ENCODE measurements around the gene RPS6KB2. TPM values are rescaled to one million over a fixed set of nuclear protein-coding genes. Genes with fewer than 3 reads are reported as not detected.

The RPS6KB2 gene
- total and polyA plus RNA-seq, 4 donors = 26.3 to 69.5 (median 56.2) TPM

GRCh38 chr11:67381244-67381972, 46.9 kb upstream of the RPS6KB2 start:
- Histone ChIP-seq H3K4me3 (no peak overlapping the region), H3K9me3 (ENCODE audit: control insufficient read depth in 4 of 4, insufficient read depth in 3 of 4, low read length in 3 of 4) (no peaks in the 10 kb centered on the region), H3K36me3 (ENCODE audit: control insufficient read depth in 4 of 4, insufficient read depth in 4 of 4, low read length in 4 of 4) (no peaks in the 10 kb centered on the region), H3K27me3 (ENCODE audit: control insufficient read depth in 3 of 3, insufficient read depth in 3 of 3, low read length in 2 of 3) (no peaks in the 10 kb centered on the region), H3K27ac (ENCODE audit: low read depth in 1 of 2, low read length in 1 of 2) (peak overlapping the region in 1 of 2 donors; percentile 35), H3K4me1 (ENCODE audit: control insufficient read depth in 5 of 5, insufficient read depth in 5 of 5, low read length in 5 of 5) (peaks cover 0 to 7% (median 0%) of the 10 kb centered on the region in 5 donors), H3K9ac (ENCODE audit: insufficient read depth in 1 of 2, low read length in 2 of 2) (no peak overlapping the region)
- no peak for ATAC-seq (ENCODE audit: insufficient read depth, low FRiP score)
- WGBS, 2 donors = 50 to 71% methylated on average over 13 of the region's 13 CpGs
- no peak for DNase-seq
- TF ChIP-seq CTCF (IDR thresholded peaks at IDR 0.05; ENCODE audit: control extremely low read depth, extremely low read depth) = no peak

GRCh38 chr11:67382276-67383136, 45.8 kb upstream of the RPS6KB2 start:
- peaks cover 0 to 6% (median 0%) of the 10 kb centered on the region in 3 donors for H3K27me3 ChIP-seq (ENCODE audit: control insufficient read depth in 3 of 3, insufficient read depth in 3 of 3, low read length in 2 of 3)
- no peak overlapping the region for H3K4me3 ChIP-seq
- WGBS, 2 donors = 43 to 49% methylated on average over 16 of the region's 16 CpGs
- no peaks in the 10 kb centered on the region for H3K9me3 ChIP-seq (ENCODE audit: control insufficient read depth in 4 of 4, insufficient read depth in 3 of 4, low read length in 3 of 4)
- ATAC-seq (ENCODE audit: insufficient read depth, low FRiP score) = peak; percentile 85
- H3K27ac ChIP-seq (ENCODE audit: low read depth in 1 of 2, low read length in 1 of 2) = no peak overlapping the region
- peak; percentile 98 for TF ChIP-seq CTCF (IDR thresholded peaks at IDR 0.05; ENCODE audit: control extremely low read depth, extremely low read depth)
- H3K9ac ChIP-seq (ENCODE audit: insufficient read depth in 1 of 2, low read length in 2 of 2) = no peak overlapping the region
- H3K36me3 ChIP-seq (ENCODE audit: control insufficient read depth in 4 of 4, insufficient read depth in 4 of 4, low read length in 4 of 4) = no peaks in the 10 kb centered on the region
- H3K4me1 ChIP-seq (ENCODE audit: control insufficient read depth in 5 of 5, insufficient read depth in 5 of 5, low read length in 5 of 5) = peaks cover 0 to 7% (median 0%) of the 10 kb centered on the region in 5 donors
- DNase-seq = peak; percentile 82 to 84 (median 82)

- Histone ChIP-seq H3K9ac (ENCODE audit: insufficient read depth in 1 of 2, low read length in 2 of 2) (no peak overlapping the region), H3K9me3 (ENCODE audit: control insufficient read depth in 4 of 4, insufficient read depth in 3 of 4, low read length in 3 of 4) (no peaks in the 10 kb centered on the region), H3K36me3 (ENCODE audit: control insufficient read depth in 4 of 4, insufficient read depth in 4 of 4, low read length in 4 of 4) (no peaks in the 10 kb centered on the region), H3K27ac (ENCODE audit: low read depth in 1 of 2, low read length in 1 of 2) (no peak overlapping the region), H3K27me3 (ENCODE audit: control insufficient read depth in 3 of 3, insufficient read depth in 3 of 3, low read length in 2 of 3) (peaks cover 0 to 6% (median 0%) of the 10 kb centered on the region in 3 donors), H3K4me3 (no peak overlapping the region), H3K4me1 (ENCODE audit: control insufficient read depth in 5 of 5, insufficient read depth in 5 of 5, low read length in 5 of 5) (peaks cover 0 to 7% (median 0%) of the 10 kb centered on the region in 5 donors)
- ATAC-seq (ENCODE audit: insufficient read depth, low FRiP score) = no peak
- 53 to 76% methylated on average over 3 of the region's 3 CpGs for WGBS, 2 donors
- no peak for TF ChIP-seq CTCF (IDR thresholded peaks at IDR 0.05; ENCODE audit: control extremely low read depth, extremely low read depth)
- no peak for DNase-seq
Measured at GRCh38 chr11:67384851-67385366, 43.4 kb upstream of the RPS6KB2 start.

Measured in lung (tissue), 12 donors.